ENCODE measurements around the gene CIDEC.

CIDEC gene

GRCh38 chr3:9879830-9880549 is at the start of gene CIDEC:
CIDEC (minus strand) TSS chr3:9880253; CDS start chr3:9878486, 1,767 bp downstream.
- DNase-seq (ENCODE audit: low read depth), result no peak

GRCh38 chr3:9928158-9928557 is 48.1 kb upstream of the CIDEC start:
- DNase-seq (ENCODE audit: low read depth), result no peak

GRCh38 chr3:9918261-9919038 is 38.4 kb upstream of the CIDEC start:
- no peak for DNase-seq (ENCODE audit: low read depth)

GRCh38 chr3:9917820-9918219 is 37.8 kb upstream of the CIDEC start:
- DNase-seq (ENCODE audit: low read depth), result no peak

- no peak for DNase-seq (ENCODE audit: low read depth)
These were observed 37.0 kb upstream of the CIDEC start, which contains the start of gene IL17RC for GRCh38 chr3:9916734-9917680. IL17RC (plus strand) TSS chr3:9917098; CDS start chr3:9917316, 218 bp downstream.

GRCh38 chr3:9916346-9916733 is 36.3 kb upstream of the CIDEC start:
- no peak for DNase-seq (ENCODE audit: low read depth)

- DNase-seq (ENCODE audit: low read depth), result no peak
These were observed 35.4 kb upstream of the CIDEC start for GRCh38 chr3:9915254-9916141.

- DNase-seq (ENCODE audit: low read depth), result no peak
These were observed 34.7 kb upstream of the CIDEC start for GRCh38 chr3:9914559-9915253.

- DNase-seq (ENCODE audit: low read depth), result no peak
These were observed 34.0 kb upstream of the CIDEC start for GRCh38 chr3:9914011-9914410.

GRCh38 chr3:9913601-9914000 is 33.5 kb upstream of the CIDEC start:
- DNase-seq (ENCODE audit: low read depth), result no peak

- DNase-seq (ENCODE audit: low read depth), result no peak
These were observed 32.4 kb upstream of the CIDEC start for GRCh38 chr3:9912294-9912935.

GRCh38 chr3:9911863-9912262 is 31.8 kb upstream of the CIDEC start:
- DNase-seq (ENCODE audit: low read depth), result no peak

- no peak for DNase-seq (ENCODE audit: low read depth)
These were observed 29.4 kb upstream of the CIDEC start for GRCh38 chr3:9909221-9910013.

GRCh38 chr3:9908286-9908685 is 28.2 kb upstream of the CIDEC start:
- DNase-seq (ENCODE audit: low read depth), result no peak

GRCh38 chr3:9906480-9906879 is 26.4 kb upstream of the CIDEC start:
- no peak for DNase-seq (ENCODE audit: low read depth)

- DNase-seq (ENCODE audit: low read depth), result no peak
These were observed 23.9 kb upstream of the CIDEC start for GRCh38 chr3:9903904-9904303.

- no peak for DNase-seq (ENCODE audit: low read depth)
These were observed 23.2 kb upstream of the CIDEC start for GRCh38 chr3:9903238-9903624.

GRCh38 chr3:9902372-9903237 is 22.6 kb upstream of the CIDEC start, which contains the start of gene IL17RE:
IL17RE (plus strand) TSS chr3:9902848; CDS start chr3:9902933, 85 bp downstream.
- DNase-seq (ENCODE audit: low read depth), result no peak

Measured in activated T-helper 1 cell treated with Interleukin-2 at 50 U/mL for 16 hours (primary cell).